CD14-positive monocyte (primary cell): Measurements from ENCODE around the gene DNAJB8. TPM values are rescaled to one million over a fixed set of nuclear protein-coding genes. Genes with fewer than 3 reads are reported as not detected.

ENCODE experiments used
- DNase-seq, 3 donors: peaks; one replicate each; pipeline ENCODE4 v3.0.0-alpha.2; 2011 to 2022
- H2AFZ ChIP-seq: 2 replicates; pipeline ENCODE4 v1.6.0; 2012; ENCODE audit warnings: mild to moderate bottlenecking, low read depth, low read length, inconsistent platforms; ENCODE audit not compliant: insufficient read depth, poor library complexity, severe bottlenecking
- H3K27ac ChIP-seq, 2 donors: 1 replicate in 1 of 2; 2 replicates in 1 of 2; pipeline ENCODE4 v1.5.1; 2012 to 2013; ENCODE audit warnings: low read length in 2 of 2, control low read depth in 1 of 2, inconsistent platforms in 1 of 2, low read depth in 1 of 2, mild to moderate bottlenecking in 1 of 2
- H3K27me3 ChIP-seq, 2 donors: one replicate each; pipeline versions ENCODE4 v1.6.0 to v1.6.1; 2011 to 2013; ENCODE audit warnings: low read length in 2 of 2; ENCODE audit not compliant: control insufficient read depth in 2 of 2, insufficient read depth in 2 of 2
- H3K36me3 ChIP-seq, 2 donors: replicated peaks in 1 of 2; 1 replicate in 1 of 2; 2 replicates in 1 of 2; pipeline versions ENCODE4 v1.5.1 to v1.6.1; 2012 to 2013; ENCODE audit warnings: low read length in 2 of 2, control low read depth in 1 of 2, inconsistent platforms in 1 of 2, mild to moderate bottlenecking in 1 of 2; ENCODE audit not compliant: insufficient read depth in 2 of 2, control insufficient read depth in 1 of 2
- H3K4me1 ChIP-seq, 2 donors: 1 replicate in 1 of 2; 2 replicates in 1 of 2; pipeline versions ENCODE4 v1.5.1 to v1.6.1; 2012 to 2013; ENCODE audit warnings: low read length in 2 of 2, control low read depth in 1 of 2, inconsistent platforms in 1 of 2, mild to moderate bottlenecking in 1 of 2, moderate library complexity in 1 of 2; ENCODE audit not compliant: insufficient read depth in 2 of 2, control insufficient read depth in 1 of 2
- H3K4me2 ChIP-seq: replicated peaks from 2 replicates; pipeline ENCODE3; 2012; ENCODE audit warnings: low read length, moderate library complexity, mild to moderate bottlenecking; ENCODE audit not compliant: poor library complexity, severe bottlenecking; ENCODE audit errors: extremely low read depth
- H3K4me3 ChIP-seq, 3 experiments: fragments of 200-600 bp in 1 of 3; sonication (generic) in 1 of 3; replicated peaks in 1 of 3; 1 replicate in 2 of 3; 2 replicates in 1 of 3; pipeline ENCODE4 v1.5.1; 2011 to 2013; ENCODE audit warnings: low read length in 3 of 3, mild to moderate bottlenecking in 3 of 3, control low read depth in 2 of 3, low read depth in 2 of 3, inconsistent platforms in 1 of 3, moderate library complexity in 1 of 3
- H3K79me2 ChIP-seq: 2 replicates; pipeline ENCODE4 v1.6.0; 2012; ENCODE audit warnings: mild to moderate bottlenecking, control low read depth, inconsistent platforms, low read length, moderate library complexity; ENCODE audit not compliant: insufficient read depth
- H3K9ac ChIP-seq: 2 replicates; pipeline ENCODE4 v1.6.0; 2017; ENCODE audit warnings: low read length, mild to moderate bottlenecking; ENCODE audit not compliant: insufficient read depth, poor library complexity, severe bottlenecking
- H3K9me3 ChIP-seq, 2 donors: replicated peaks in 1 of 2; 1 replicate in 1 of 2; 2 replicates in 1 of 2; pipeline versions ENCODE4 v1.5.1 to v1.6.1; 2012 to 2013; ENCODE audit warnings: low read length in 2 of 2, control low read depth in 1 of 2; ENCODE audit not compliant: control insufficient read depth in 1 of 2, insufficient read depth in 1 of 2
- H4K20me1 ChIP-seq: 2 replicates; pipeline ENCODE4 v1.6.0; 2012; ENCODE audit warnings: mild to moderate bottlenecking, low read length, control low read depth, moderate library complexity; ENCODE audit not compliant: insufficient read depth
- H3K27ac Mint-ChIP-seq, 7 donors: one replicate each; pipeline ENCODE4 v1.8.0; 2020; ENCODE audit warnings: mild to moderate bottlenecking in 7 of 7, mixed read lengths in 7 of 7, moderate library complexity in 6 of 7, inconsistent platforms in 2 of 7
- H3K27me3 Mint-ChIP-seq, 3 donors: one replicate each; pipeline ENCODE4 v1.8.0; 2021 to 2022; ENCODE audit warnings: low read depth in 3 of 3, mild to moderate bottlenecking in 3 of 3, mixed read lengths in 3 of 3, moderate library complexity in 3 of 3, inconsistent platforms in 1 of 3
- H3K36me3 Mint-ChIP-seq, 2 donors: one replicate each; pipeline ENCODE4 v1.8.0; 2020; ENCODE audit warnings: mixed read lengths in 2 of 2, inconsistent platforms in 1 of 2, mild to moderate bottlenecking in 1 of 2
- H3K4me1 Mint-ChIP-seq: one replicate; pipeline ENCODE4 v1.8.0; 2020; ENCODE audit warnings: mild to moderate bottlenecking, mixed read lengths
- H3K4me3 Mint-ChIP-seq, 2 donors: one replicate each; pipeline ENCODE4 v1.8.0; 2020; ENCODE audit warnings: mild to moderate bottlenecking in 2 of 2, mixed read lengths in 2 of 2, moderate library complexity in 1 of 2
- H3K9me3 Mint-ChIP-seq, 7 donors: one replicate each; pipeline ENCODE4 v1.8.0; 2020 to 2022; ENCODE audit warnings: mixed read lengths in 7 of 7, mild to moderate bottlenecking in 6 of 7, moderate library complexity in 6 of 7, inconsistent platforms in 2 of 7
- CTCF ChIP-seq: fragments of 200-600 bp; IDR thresholded peaks from one replicate; pipeline ENCODE4 v1.8.0; 2022; ENCODE audit warnings: antibody characterized with exemption, mild to moderate bottlenecking
- WGBS: methylation state at CpG from one replicate; pipeline ENCODE4 v1.1.5; 2013; ENCODE audit warnings: missing lambda C conversion rate; ENCODE audit not compliant: insufficient coverage; 5-methylcytosine and 5-hydroxymethylcytosine counted together
- intact Hi-C, 2 donors: fragments of 100-400 bp; cut with micrococcal nuclease; formaldehyde crosslinking; loops; one replicate each; pipeline versions ENCODE4 v1.15.0 to v1.15.1; 2023
- polyA plus RNA-seq, 3 donors: library from polyadenylated mRNA; depleted of rRNA in 1 of 3; unstranded in 2 of 3; stranded (reverse) in 1 of 3; fragments of 300-500 nt in 2 of 3; fragments of >200 nt in 1 of 3; fragmentation: Illumina TruSeq in 2 of 3; gene quantifications; 1 replicate in 2 of 3; 2 replicates in 1 of 3; pipeline ENCODE4 v1.2.3, GENCODE V29; 2012 to 2021

DNAJB8 gene
- polyA plus RNA-seq, 3 donors, result not detected

GRCh38 chr3:128457937-128458336 is 8.8 kb downstream of the DNAJB8 start:
- TF ChIP-seq CTCF, result no peak
- Histone ChIP-seq H3K9ac (no peak overlapping the region), H3K27ac (no peak overlapping the region), H4K20me1 (no peaks in the 10 kb centered on the region), H3K4me1 (no peaks in the 10 kb centered on the region), H3K36me3 (no peaks in the 10 kb centered on the region), H2AFZ (no peak overlapping the region), H3K4me2 (no peak overlapping the region), H3K4me3 (no peak overlapping the region), H3K9me3 (no peaks in the 10 kb centered on the region), H3K27me3 (peaks cover 0 to 27% of the 10 kb centered on the region in 2 donors), H3K79me2 (no peaks in the 10 kb centered on the region)
- WGBS, result 95% methylated on average over 12 of the region's 12 CpGs
- Mint-ChIP-seq H3K9me3 (peaks cover 0 to 5% (median 0%) of the 10 kb centered on the region in 7 donors), H3K4me1 (no peaks in the 10 kb centered on the region), H3K27ac (no peak overlapping the region), H3K4me3 (peak overlapping the region in 1 of 2 donors; percentile 30), H3K36me3 (no peaks in the 10 kb centered on the region), H3K27me3 (peaks cover 23 to 52% (median 37%) of the 10 kb centered on the region in 3 donors)
- intact Hi-C loops, result no loop called here
- no peak for DNase-seq

GRCh38 chr3:128456776-128457715 is 9.6 kb downstream of the DNAJB8 start:
- H3K4me2 ChIP-seq, result no peak overlapping the region
- Mint-ChIP-seq H3K27ac (no peak overlapping the region), H3K27me3 (peaks cover 25 to 54% (median 40%) of the 10 kb centered on the region in 3 donors), H3K4me3 (no peak overlapping the region), H3K36me3 (no peaks in the 10 kb centered on the region), H3K4me1 (no peaks in the 10 kb centered on the region), H3K9me3 (peaks cover 0 to 5% (median 0%) of the 10 kb centered on the region in 7 donors)
- H3K36me3 ChIP-seq, result no peaks in the 10 kb centered on the region
- no peak for TF ChIP-seq CTCF
- H4K20me1 ChIP-seq, result no peaks in the 10 kb centered on the region
- H3K4me3 ChIP-seq, result no peak overlapping the region
- no peaks in the 10 kb centered on the region for H3K9me3 ChIP-seq
- WGBS, result 55% methylated on average over 16 of the region's 27 CpGs
- intact Hi-C loops, result no loop called here
- H3K4me1 ChIP-seq, result no peaks in the 10 kb centered on the region
- H3K9ac ChIP-seq, result no peak overlapping the region
- no peak overlapping the region for H2AFZ ChIP-seq
- no peak for DNase-seq
- no peaks in the 10 kb centered on the region for H3K79me2 ChIP-seq
- no peak overlapping the region for H3K27ac ChIP-seq
- H3K27me3 ChIP-seq, result peaks cover 0 to 29% of the 10 kb centered on the region in 2 donors
